Measurements from ENCODE around the gene MCU. TPM values are rescaled to one million over a fixed set of nuclear protein-coding genes. Genes with fewer than 3 reads are reported as not detected.

The MCU gene
- polyA plus RNA-seq, 1 donor (not counting 4 experiments of a cell fraction or from before 2014, with no cell fraction given) = 103 TPM

DNA sequence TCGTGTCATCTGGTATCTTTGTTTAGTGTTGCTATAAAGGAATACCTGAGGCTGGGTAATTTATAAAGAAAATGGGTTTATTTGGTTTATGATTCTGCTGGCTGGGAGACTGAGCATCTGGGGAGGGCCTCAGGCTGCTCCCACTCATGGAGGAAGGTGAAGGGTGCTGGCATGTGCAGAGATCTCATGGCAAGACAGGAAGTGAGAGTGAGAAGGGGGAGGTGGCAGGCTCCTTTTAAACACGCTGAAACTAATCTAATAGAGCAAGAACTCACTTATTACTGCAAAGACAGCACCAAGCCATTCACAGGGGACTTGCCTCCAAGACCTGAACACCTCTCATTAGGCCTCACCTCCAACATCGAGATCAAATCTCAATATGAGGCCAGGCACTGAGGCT lies 212.9 kb downstream of the MCU start:
- no peaks in the 10 kb centered on the region for H3K79me2 ChIP-seq (ENCODE audit: control insufficient read depth, insufficient read depth, low read length)
- dilution Hi-C loops (cut with MboI; ENCODE audit: extremely low pct_ligation_motif_present, low sequenced_read_pairs) = no loop called here
- no peak overlapping the region for H2AFZ ChIP-seq (ENCODE audit: control insufficient read depth, low read length)
- FAIRE-seq (no peak), DNase-seq (ENCODE audit: low read depth, low spot score) (no peak)
- H4K20me1 ChIP-seq (ENCODE audit: control insufficient read depth, extremely low read depth, insufficient read depth, low read length) = no peaks in the 10 kb centered on the region
- H3K9me1 ChIP-seq (ENCODE audit: control insufficient read depth, extremely low read depth, insufficient read depth, low read length) = no peaks in the 10 kb centered on the region
- no peaks in the 10 kb centered on the region for H3K9me3 ChIP-seq (ENCODE audit: control insufficient read depth, low read depth, low read length)
- H3K4me1 ChIP-seq (ENCODE audit: control insufficient read depth, extremely low read depth, insufficient read depth, low read length) = no peaks in the 10 kb centered on the region
- no peak overlapping the region for H3K4me3 ChIP-seq (ENCODE audit: control insufficient read depth in 2 of 3, extremely low read depth in 1 of 3, insufficient read depth in 2 of 3, low read depth in 1 of 3, low read length in 3 of 3)
- H3K4me2 ChIP-seq (ENCODE audit: control insufficient read depth, extremely low read depth, insufficient read depth, low read depth, low read length) = no peak overlapping the region
- no peak overlapping the region for H3K27ac ChIP-seq (ENCODE audit: control insufficient read depth, insufficient read depth, low read length)
- no peaks in the 10 kb centered on the region for H3K36me3 ChIP-seq (ENCODE audit: control insufficient read depth in 2 of 2, extremely low read depth in 1 of 2, insufficient read depth in 2 of 2, low read length in 2 of 2)
- no peaks in the 10 kb centered on the region for H3K27me3 ChIP-seq (ENCODE audit: control insufficient read depth, extremely low read depth, insufficient read depth, low read length)
- no peak overlapping the region for H3K9ac ChIP-seq (ENCODE audit: control insufficient read depth, extremely low read depth, insufficient read depth, low read length)
- TF ChIP-seq, protein P1, sequence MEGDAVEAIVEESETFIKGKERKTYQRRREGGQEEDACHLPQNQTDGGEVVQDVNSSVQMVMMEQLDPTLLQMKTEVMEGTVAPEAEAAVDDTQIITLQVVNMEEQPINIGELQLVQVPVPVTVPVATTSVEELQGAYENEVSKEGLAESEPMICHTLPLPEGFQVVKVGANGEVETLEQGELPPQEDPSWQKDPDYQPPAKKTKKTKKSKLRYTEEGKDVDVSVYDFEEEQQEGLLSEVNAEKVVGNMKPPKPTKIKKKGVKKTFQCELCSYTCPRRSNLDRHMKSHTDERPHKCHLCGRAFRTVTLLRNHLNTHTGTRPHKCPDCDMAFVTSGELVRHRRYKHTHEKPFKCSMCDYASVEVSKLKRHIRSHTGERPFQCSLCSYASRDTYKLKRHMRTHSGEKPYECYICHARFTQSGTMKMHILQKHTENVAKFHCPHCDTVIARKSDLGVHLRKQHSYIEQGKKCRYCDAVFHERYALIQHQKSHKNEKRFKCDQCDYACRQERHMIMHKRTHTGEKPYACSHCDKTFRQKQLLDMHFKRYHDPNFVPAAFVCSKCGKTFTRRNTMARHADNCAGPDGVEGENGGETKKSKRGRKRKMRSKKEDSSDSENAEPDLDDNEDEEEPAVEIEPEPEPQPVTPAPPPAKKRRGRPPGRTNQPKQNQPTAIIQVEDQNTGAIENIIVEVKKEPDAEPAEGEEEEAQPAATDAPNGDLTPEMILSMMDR (optimal IDR thresholded peaks at IDR 0.05 in 1 of 3, IDR thresholded peaks at IDR 0.05 in 1 of 3, conservative IDR thresholded peaks at IDR 0.05 in 1 of 3; ENCODE audit: extremely low read depth in 1 of 3, insufficient read depth in 2 of 3, low read length in 3 of 3) = no peak
- no peak for TF ChIP-seq EZH2 (IDR thresholded peaks at IDR 0.05; ENCODE audit: low read length)

DNA sequence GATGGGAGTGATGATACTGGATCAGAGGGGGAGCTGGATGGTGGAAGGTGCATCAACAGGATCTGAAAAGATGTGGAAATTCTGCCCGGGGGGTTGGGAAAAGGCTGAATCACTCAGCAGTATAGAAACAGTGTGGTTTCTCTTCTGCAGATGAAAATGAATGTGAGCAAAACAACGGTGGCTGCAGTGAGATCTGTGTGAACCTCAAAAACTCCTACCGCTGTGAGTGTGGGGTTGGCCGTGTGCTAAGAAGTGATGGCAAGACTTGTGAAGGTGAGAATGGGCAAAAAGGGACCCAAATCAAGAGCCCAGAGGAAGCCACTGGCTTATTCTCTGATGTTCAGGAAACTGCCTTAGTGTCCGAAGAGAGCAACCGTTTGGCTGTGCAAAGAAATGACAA lies 214.5 kb downstream of the MCU start:
- Histone ChIP-seq H3K9ac (ENCODE audit: control insufficient read depth, extremely low read depth, insufficient read depth, low read length) (no peak overlapping the region), H3K9me1 (ENCODE audit: control insufficient read depth, extremely low read depth, insufficient read depth, low read length) (no peaks in the 10 kb centered on the region), H3K27me3 (ENCODE audit: control insufficient read depth, extremely low read depth, insufficient read depth, low read length) (no peaks in the 10 kb centered on the region), H3K4me1 (ENCODE audit: control insufficient read depth, extremely low read depth, insufficient read depth, low read length) (no peaks in the 10 kb centered on the region), H3K27ac (ENCODE audit: control insufficient read depth, insufficient read depth, low read length) (no peak overlapping the region), H3K36me3 (ENCODE audit: control insufficient read depth in 2 of 2, extremely low read depth in 1 of 2, insufficient read depth in 2 of 2, low read length in 2 of 2) (no peaks in the 10 kb centered on the region), H3K9me3 (ENCODE audit: control insufficient read depth, low read depth, low read length) (no peaks in the 10 kb centered on the region), H3K79me2 (ENCODE audit: control insufficient read depth, insufficient read depth, low read length) (no peaks in the 10 kb centered on the region), H3K4me3 (ENCODE audit: control insufficient read depth in 2 of 3, extremely low read depth in 1 of 3, insufficient read depth in 2 of 3, low read depth in 1 of 3, low read length in 3 of 3) (no peak overlapping the region), H4K20me1 (ENCODE audit: control insufficient read depth, extremely low read depth, insufficient read depth, low read length) (no peaks in the 10 kb centered on the region), H3K4me2 (ENCODE audit: control insufficient read depth, extremely low read depth, insufficient read depth, low read depth, low read length) (no peak overlapping the region), H2AFZ (ENCODE audit: control insufficient read depth, low read length) (no peak overlapping the region)
- TF ChIP-seq EZH2 (IDR thresholded peaks at IDR 0.05; ENCODE audit: low read length) = no peak
- TF ChIP-seq, protein P1 (optimal IDR thresholded peaks at IDR 0.05 in 1 of 3, IDR thresholded peaks at IDR 0.05 in 1 of 3, conservative IDR thresholded peaks at IDR 0.05 in 1 of 3; ENCODE audit: extremely low read depth in 1 of 3, insufficient read depth in 2 of 3, low read length in 3 of 3) = no peak
- DNase-seq (ENCODE audit: low read depth, low spot score) = no peak
- dilution Hi-C loops (cut with MboI; ENCODE audit: extremely low pct_ligation_motif_present, low sequenced_read_pairs) = no loop called here
- FAIRE-seq = no peak

Data from keratinocyte (primary cell).